Measurements from ENCODE around the gene PROZ. TPM values are rescaled to one million over a fixed set of nuclear protein-coding genes. Genes with fewer than 3 reads are reported as not detected.

The PROZ gene
- total and polyA plus RNA-seq, 2 of the 13 experiments (the other 11 are each of a cell fraction or from before 2014, with no cell fraction given) = 5.6 to 22.5 TPM

GRCh38 chr13:113116871-113117271 lies 41.6 kb upstream of the PROZ start:
- intact Hi-C loops (cut with micrococcal nuclease; ENCODE audit: unreplicated experiment) = no loop called here
- in situ Hi-C loops (cut with HindIII; ENCODE audit: extremely low pct_ligation_motif_present, low pct_unique_long_range_greater_than_20kb) = no loop called here
- Histone ChIP-seq H3K36me3 (replicated peaks in 1 of 2; ENCODE audit: control insufficient read depth in 1 of 2, insufficient read depth in 2 of 2, low read length in 2 of 2) (peaks cover 0 to 1% of the 10 kb centered on the region in 2 experiments; a peak in 1 of 5 replicates), H3K79me2 (ENCODE audit: insufficient read depth, low read length) (no peaks in the 10 kb centered on the region), H4K20me1 (ENCODE audit: insufficient read depth, low read length) (no peaks in the 10 kb centered on the region), H3K27me3 (ENCODE audit: control insufficient read depth in 1 of 2, insufficient read depth in 2 of 2, low read length in 2 of 2) (no peaks in the 10 kb centered on the region), H3K4me3 (replicated peaks in 1 of 3; ENCODE audit: insufficient read depth in 1 of 3, low read depth in 2 of 3, low read length in 3 of 3) (no peak overlapping the region), H3K9me3 (ENCODE audit: low read length) (no peaks in the 10 kb centered on the region), H3K9ac (ENCODE audit: insufficient read depth, low read depth, low read length) (no peak overlapping the region), H3K4me2 (ENCODE audit: low read depth, low read length) (no peak overlapping the region), H3K27ac (ENCODE audit: extremely low read length, insufficient read depth, low read length) (no peak overlapping the region), H3K4me1 (ENCODE audit: insufficient read depth, low read length) (peaks cover 19% of the 10 kb centered on the region), H2AFZ (ENCODE audit: low read length) (no peak overlapping the region)
- DNase-seq (ENCODE audit: low spot score) (no peak), FAIRE-seq (no peak), ATAC-seq (no peak)
- no peak for TF ChIP-seq MXD4 (CRISPR knock-in tag; IDR thresholded peaks at IDR 0.05)
- TF ChIP-seq ZEB1 (IDR thresholded peaks at IDR 0.05; ENCODE audit: insufficient replicate concordance, low read depth) = no peak
- TF ChIP-seq ZSCAN22 (CRISPR knock-in tag; IDR thresholded peaks at IDR 0.05) = no peak
- TF ChIP-seq ZNF766 (CRISPR knock-in tag; IDR thresholded peaks at IDR 0.05; ENCODE audit: borderline replicate concordance) = no peak
- TF ChIP-seq MLX (CRISPR knock-in tag; IDR thresholded peaks at IDR 0.05) = no peak
- no peak for TF ChIP-seq SIN3B (IDR thresholded peaks at IDR 0.05; ENCODE audit: low read length)
- TF ChIP-seq HOXA9 (CRISPR knock-in tag; IDR thresholded peaks at IDR 0.05; ENCODE audit: borderline replicate concordance) = no peak
- no peak for TF ChIP-seq TCF12 (IDR thresholded peaks at IDR 0.05)
- no peak for TF ChIP-seq TCF12 (CRISPR knock-in tag; IDR thresholded peaks at IDR 0.05)
- TF ChIP-seq ZFYVE20 (CRISPR knock-in tag; IDR thresholded peaks at IDR 0.05; ENCODE audit: borderline replicate concordance, low read depth) = no peak
- TF ChIP-seq MTA1 (CRISPR knock-in tag; IDR thresholded peaks at IDR 0.05; ENCODE audit: borderline replicate concordance) = no peak
- TF ChIP-seq ZUFSP (CRISPR knock-in tag; IDR thresholded peaks at IDR 0.05; ENCODE audit: borderline replicate concordance) = no peak
- TF ChIP-seq SOX13 (IDR thresholded peaks at IDR 0.05) = no peak
- no peak for TF ChIP-seq SOX13 (CRISPR knock-in tag; conservative IDR thresholded peaks at IDR 0.05 in 1 of 2, IDR thresholded peaks at IDR 0.05 in 1 of 2)
- WGBS (ENCODE audit: low lambda C conversion rate) = 99% methylated on average over 9 of the region's 10 CpGs
- POLR2A ChIA-PET = interaction anchor here (1.0 to 1.2 kb wide), 2 partner anchors 11 to 34 kb away, joined by 3 read pairs; partner anchors contain the start of gene F7
- CTCF ChIA-PET (ENCODE audit: low intra/inter-chr PET ratio, low total read pairs) = no interaction called here
- BruUV-seq (replicated peaks) = no TSS peak

All from HepG2 (cell line).